Right lobe of liver (tissue), 4 donors: Measurements from ENCODE around the gene BTBD3.

ENCODE experiments used
- CTCF ChIP-seq, 4 donors: fragments of 200-600 bp in 3 of 4; fragments of 450-650 bp in 1 of 4; IDR thresholded peaks; one replicate each; pipeline versions ENCODE4 v1.5.1 to v1.8.0; 2016 to 2022; ENCODE audit warnings: antibody characterized with exemption in 4 of 4, mild to moderate bottlenecking in 2 of 4
- POLR2A ChIP-seq: fragments of 450-650 bp; IDR thresholded peaks from one replicate; pipeline ENCODE4 v1.6.1; 2017; ENCODE audit warnings: antibody characterized with exemption, mild to moderate bottlenecking
- donor health status: DM: no; HTN: no; CAD: no.
- donor health status: DM: no; HTN: no; CAD: no.
- donor health status: DM: no; HTN: yes; CAD: no.

- TF ChIP-seq CTCF (IDR thresholded peaks at IDR 0.05) = no peak
- TF ChIP-seq POLR2A = no peak
These were observed 23.6 kb upstream of the BTBD3 start for GRCh38 chr20:11894062-11894461.
